DMS79 (cell line): ENCODE results near the gene SEZ6.
"Not testable (repeated sequence)": the region's sequence is repeated elsewhere in the genome, so short reads cannot be mapped to it uniquely, and the experiment has no call there.

Experiments
- DNase-seq: peaks from one replicate; lab custom pipeline; 2025; lab: John Stamatoyannopoulos, UW

SEZ6 gene

GRCh38 chr17:28935744-28936460 is 69.9 kb downstream of the SEZ6 start:
- DNase-seq: no peak

GRCh38 chr17:28934508-28934907 is 71.3 kb downstream of the SEZ6 start:
- DNase-seq: not testable (repeated sequence)

- no peak for DNase-seq
Observed at GRCh38 chr17:28929787-28930186, 76.0 kb downstream of the SEZ6 start.

DNA sequence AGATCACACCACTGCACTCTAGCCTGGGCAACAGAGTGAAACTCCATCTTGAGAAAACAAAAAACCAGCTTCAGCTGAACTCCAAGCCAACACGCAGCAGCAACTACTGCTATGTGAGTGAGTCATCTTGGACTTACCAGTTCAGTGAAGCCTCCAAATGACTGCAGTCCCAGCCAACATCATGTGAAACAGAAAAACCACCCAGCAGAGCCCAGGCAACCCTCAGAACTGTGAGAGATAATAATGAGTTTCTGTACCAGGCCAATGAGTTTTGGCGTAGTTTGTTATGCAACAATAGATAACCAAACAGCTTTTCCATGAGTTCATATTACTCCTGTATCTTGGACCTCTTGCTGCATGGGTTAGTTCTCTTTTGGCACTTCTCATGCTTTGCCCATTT is 77.8 kb downstream of the SEZ6 start:
- no peak for DNase-seq

DNA sequence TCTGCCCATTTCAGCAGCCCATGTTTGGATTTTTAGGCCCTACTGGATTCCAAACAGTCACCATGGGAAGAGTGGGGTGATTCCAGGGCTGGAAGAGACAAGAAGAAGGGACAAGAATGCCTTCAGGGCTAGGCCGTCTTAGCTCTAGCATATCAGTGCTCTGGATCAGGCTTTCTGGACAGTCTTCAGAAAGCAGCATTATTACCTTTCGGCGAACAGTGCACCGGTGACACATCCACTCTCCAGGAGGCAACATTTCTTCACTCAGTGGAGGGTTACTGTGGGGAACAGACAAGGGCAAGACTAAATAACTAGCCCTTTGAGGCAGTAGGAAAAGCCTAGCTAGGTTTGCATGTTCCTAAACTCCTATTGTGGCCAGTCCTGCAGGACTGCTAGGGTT is 79.0 kb downstream of the SEZ6 start:
- no peak for DNase-seq

- DNase-seq: no peak
Observed at GRCh38 chr17:28926366-28926765, 79.5 kb downstream of the SEZ6 start.

DNA sequence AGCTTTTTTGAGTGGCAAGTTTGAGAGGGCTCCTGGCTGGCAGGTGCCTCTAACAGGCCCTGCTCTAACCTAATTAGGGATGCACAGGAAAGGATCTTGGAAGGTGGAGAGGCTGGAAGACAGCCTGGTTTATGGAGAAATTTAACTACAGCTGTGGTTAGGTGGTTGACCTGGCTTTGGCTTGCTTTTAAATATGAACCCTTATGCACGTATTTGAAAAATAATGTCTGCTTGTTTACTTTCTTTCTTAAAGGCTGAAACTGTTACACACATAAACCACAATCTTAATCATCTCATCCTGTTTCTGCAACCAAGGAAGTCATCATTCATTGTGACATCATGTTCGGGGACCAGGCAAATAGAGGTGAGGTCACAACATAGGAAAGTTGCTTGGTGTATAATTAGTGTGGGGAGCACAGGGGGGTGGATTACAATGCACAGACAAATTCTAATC is 79.9 kb downstream of the SEZ6 start:
- DNase-seq: peak; percentile 80

DNA sequence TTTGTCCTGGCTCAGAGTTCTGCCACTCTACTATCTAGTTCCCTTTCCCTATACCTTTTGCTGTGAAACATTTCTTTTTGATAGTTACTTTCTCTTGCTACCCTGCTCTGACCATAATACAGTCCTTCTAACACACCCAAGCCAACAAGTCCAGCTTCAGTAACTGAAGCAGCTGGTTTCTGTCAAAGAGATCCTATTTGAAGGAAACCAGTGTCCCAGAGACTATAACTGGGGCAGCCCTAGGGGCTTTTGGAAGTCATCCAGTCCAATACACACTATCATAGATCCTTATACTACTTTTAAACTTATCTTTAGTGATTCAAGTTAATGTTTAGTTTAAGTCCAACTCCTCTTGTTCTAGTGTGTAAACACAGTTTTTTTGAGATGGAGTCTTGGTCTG is 85.6 kb downstream of the SEZ6 start:
- no peak for DNase-seq

GRCh38 chr17:28918295-28918694 is 87.5 kb downstream of the SEZ6 start:
- DNase-seq: no peak

- DNase-seq: no peak
Observed at GRCh38 chr17:28917465-28917864, 88.4 kb downstream of the SEZ6 start.

- no peak for DNase-seq
Observed at GRCh38 chr17:28917029-28917428, 88.8 kb downstream of the SEZ6 start.

- no peak for DNase-seq
Observed at GRCh38 chr17:28916302-28916934, 89.4 kb downstream of the SEZ6 start.

GRCh38 chr17:28912938-28913333 is 92.9 kb downstream of the SEZ6 start:
- no peak for DNase-seq

DNA sequence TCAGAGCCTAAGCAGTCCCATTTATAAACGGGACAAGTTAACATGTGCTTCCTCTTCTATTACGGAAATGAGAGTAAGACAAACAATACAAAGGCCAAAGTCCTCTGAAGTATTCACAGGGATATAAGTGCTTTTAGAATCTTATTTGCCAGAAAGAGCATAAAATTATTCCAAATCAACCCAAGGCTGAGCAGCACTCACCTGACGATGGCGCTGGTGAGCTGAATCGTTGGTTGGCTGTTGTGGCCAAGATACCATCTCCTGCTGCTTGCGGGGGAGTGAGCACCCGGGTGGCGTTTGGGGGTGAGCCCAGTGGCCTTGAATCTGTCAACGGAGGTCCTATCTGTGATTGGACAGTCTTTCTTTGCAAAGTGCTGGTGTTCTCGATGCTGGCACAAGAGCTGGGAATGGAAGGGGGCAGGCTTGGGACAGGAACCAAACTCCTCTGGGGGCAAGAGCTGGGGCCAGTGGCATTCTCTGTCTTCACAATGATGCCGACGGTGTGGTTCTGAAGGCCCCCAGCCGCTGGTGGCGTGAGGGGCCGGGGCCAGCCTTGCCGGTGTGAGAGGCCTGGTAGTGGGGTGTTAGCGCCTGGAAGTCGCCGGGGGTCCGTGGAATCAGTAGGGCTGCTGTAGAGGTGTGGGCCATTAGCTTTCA is 93.4 kb downstream of the SEZ6 start:
- no peak for DNase-seq

- DNase-seq: no peak
Observed at GRCh38 chr17:28911411-28912045, 94.3 kb downstream of the SEZ6 start.

GRCh38 chr17:28910534-28910933 is 95.3 kb downstream of the SEZ6 start:
- no peak for DNase-seq

DNA sequence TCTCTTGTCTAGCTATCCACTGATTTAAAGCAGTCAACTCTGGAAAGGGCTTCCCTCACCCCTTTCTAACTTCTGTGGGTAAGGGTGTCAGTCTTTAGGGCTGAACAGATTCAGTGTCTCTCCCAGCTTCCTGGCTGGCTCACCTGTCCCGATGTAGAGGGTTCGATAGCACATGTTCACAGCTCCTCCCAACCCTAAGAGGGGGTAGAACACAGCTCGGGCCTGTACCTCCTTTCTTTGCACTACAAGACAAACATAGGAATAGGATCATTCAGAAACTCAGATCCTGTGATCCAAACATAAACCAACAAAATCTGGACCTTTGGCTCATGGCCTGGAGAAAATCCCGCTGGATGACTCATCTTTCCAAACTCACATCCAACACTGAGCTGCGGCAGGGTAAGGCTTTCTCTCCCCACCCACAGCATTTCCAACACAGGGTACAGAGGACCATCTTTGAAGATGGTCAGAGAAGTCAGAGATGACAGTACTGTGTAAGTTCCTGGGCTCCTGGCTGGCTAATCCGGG is 97.1 kb downstream of the SEZ6 start:
- no peak for DNase-seq

- no peak for DNase-seq
Observed at GRCh38 chr17:28907709-28908475, 97.9 kb downstream of the SEZ6 start.

DNA sequence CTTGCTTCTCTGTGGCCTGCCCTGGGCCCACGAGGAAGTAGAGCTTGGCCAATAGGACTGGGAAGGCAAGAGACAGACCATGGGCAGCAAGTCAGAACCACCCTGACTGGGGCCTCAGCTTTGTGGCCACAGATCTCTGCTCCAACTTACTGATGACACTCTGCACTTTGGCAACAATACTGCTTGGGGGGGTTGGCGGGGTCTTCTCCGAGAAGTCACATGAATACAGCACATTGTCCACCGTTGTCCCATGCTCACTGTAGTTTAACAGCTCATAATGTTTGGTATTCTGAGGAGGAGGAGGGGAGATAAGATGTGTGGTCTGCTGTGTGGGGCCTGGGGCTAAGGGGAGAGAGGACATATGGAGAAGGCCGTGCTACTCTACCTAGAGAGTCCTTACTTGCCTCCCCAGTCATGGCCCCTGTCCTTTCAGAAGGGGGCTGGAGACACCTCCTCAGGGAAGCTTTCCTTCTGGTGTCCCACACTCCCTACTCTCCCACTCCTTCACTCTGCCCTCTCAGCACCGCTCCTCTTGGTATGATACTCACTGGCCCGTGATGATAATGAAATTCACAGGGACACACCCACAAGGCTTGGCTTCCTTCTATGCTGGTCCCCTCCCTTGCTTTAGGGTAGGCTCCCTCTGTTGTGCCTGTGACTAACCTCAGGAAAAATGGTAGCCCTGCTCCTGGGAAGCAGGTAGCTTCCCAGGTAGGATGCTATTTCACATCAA is 99.0 kb downstream of the SEZ6 start:
- no peak for DNase-seq

DNA sequence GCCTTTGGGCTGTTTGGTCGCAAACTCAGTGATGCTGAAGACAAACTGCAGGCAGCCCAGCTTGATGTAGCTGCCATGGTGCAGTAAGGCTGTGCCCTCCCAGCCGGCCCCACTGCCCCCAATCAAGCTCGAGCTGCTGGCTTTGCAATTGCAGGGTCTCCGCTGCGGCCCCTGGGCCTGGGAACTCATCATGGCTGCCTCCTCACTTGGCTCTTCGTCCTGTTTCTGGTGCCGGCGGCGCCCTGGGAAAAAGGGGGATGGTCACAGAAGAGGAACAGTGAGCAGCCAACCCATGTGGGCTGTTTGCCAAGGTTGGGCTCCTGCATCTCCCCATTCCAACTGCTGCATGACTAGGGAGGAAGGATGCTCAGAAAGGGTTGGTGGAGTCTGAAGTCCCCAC is 99.6 kb downstream of the SEZ6 start:
- no peak for DNase-seq
